HG03135 (cell line): Measurements from ENCODE around the gene AKT1.

Experiments used
- ATAC-seq: cut with Tn5 transposase; IDR thresholded peaks from one replicate; pipeline ENCODE4 v1.9.1; 2021; ENCODE audit warnings: mild to moderate bottlenecking, moderate library complexity; ENCODE audit not compliant: unreplicated experiment

The AKT1 gene

DNA sequence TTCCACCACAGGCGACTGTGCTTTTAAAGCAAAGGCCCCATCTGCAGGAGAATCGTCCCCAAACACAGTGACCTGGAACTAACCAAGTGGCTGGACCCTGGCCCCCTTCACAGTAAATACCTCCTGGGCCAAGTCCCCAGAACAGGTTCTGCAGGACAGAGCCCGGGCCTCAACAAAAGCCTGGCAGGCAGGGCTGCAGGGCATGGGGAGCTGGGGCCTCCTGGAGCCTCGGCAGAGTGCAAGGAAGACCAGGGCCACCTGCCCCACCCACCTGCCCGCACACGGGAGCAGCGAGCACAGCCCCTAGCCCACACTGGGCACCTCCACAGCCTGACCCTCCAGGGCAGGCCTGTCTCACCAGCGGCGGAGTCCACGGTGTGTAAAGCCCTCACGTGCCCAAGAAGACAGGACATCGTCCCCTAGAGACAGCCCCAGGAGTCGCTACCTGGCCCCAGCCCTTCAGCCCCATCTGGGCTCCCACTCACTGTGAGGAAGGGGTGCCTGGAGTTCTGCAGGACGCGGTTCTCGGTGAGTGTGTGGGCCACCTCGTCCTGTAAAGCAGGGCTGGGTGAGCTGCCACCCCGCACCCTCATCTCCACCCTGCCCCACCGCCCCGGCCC, 21.0 kb downstream of the AKT1 start:
- ATAC-seq = no peak

DNA sequence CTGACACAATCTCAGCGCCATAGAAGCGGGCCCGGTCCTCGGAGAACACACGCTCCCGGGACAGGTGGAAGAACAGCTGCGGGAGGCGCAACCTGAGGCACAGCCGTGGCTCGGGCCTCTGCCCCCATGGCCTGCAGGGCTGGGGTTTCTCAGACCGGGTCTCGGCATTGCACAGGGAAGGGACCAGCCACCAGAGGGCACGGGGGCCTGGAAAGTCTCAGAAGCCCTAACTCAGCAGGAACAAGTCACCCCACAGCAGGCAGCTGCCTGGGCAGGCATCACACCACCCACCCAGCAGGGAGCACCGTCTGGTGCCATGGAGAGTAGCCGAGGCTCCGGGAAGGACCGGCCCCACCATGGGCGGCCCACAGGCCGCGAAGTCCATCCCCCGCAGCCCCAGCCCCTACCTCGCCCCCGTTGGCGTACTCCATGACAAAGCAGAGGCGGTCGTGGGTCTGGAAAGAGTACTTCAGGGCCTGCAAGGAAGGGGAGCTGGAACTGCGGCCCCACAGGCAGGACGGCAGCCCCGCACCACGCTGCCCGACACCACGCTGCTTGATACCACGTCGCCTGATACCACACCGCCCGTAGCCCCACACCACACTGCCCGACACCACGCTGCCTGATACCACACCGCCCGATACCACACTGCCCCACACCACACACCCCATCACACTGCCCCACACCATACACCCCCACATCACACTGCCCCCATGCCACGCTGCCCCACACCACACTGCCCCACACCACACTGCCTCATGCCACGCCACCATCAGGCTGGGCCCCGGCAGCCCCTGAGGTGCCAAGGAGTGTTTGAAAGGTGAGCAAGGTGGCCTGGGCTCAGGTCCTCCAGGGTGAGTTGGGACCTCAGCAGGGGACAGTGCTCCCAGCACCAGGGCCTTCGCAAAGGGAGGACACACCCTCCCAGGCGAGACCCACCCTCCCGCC, 21.8 kb downstream of the AKT1 start:
- ATAC-seq = no peak

DNA sequence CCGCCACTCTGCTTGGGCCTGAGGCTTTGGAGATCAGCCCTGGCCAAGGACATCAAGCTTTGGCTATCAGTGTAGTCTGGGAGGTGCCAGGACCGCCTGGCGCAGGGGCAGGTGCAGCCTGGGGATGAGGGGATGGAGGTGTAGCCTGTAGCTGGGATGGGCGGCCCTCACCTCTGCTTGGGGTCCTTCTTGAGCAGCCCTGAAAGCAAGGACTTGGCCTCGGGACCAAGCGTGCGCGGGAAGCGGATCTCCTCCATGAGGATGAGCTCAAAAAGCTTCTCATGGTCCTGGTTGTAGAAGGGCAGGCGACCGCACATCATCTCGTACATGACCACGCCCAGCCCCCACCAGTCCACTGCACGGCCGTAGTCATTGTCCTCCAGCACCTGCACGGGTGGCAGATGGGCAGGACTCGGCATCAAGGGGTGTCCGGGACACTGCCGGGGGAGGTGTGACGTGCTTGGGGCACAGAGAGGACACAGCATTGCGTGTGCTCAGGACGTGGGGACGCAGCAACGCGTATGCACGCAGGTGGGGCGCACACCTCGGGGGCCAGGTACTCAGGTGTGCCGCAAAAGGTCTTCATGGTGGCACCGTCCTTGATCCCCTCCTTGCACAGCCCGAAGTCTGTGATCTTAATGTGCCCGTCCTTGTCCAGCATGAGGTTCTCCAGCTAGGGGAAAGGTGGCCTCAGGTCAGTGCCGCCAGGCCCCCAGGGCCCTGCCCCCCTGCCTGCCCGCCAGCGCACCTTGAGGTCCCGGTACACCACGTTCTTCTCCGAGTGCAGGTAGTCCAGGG, 22.6 kb downstream of the AKT1 start:
- ATAC-seq = no peak

DNA sequence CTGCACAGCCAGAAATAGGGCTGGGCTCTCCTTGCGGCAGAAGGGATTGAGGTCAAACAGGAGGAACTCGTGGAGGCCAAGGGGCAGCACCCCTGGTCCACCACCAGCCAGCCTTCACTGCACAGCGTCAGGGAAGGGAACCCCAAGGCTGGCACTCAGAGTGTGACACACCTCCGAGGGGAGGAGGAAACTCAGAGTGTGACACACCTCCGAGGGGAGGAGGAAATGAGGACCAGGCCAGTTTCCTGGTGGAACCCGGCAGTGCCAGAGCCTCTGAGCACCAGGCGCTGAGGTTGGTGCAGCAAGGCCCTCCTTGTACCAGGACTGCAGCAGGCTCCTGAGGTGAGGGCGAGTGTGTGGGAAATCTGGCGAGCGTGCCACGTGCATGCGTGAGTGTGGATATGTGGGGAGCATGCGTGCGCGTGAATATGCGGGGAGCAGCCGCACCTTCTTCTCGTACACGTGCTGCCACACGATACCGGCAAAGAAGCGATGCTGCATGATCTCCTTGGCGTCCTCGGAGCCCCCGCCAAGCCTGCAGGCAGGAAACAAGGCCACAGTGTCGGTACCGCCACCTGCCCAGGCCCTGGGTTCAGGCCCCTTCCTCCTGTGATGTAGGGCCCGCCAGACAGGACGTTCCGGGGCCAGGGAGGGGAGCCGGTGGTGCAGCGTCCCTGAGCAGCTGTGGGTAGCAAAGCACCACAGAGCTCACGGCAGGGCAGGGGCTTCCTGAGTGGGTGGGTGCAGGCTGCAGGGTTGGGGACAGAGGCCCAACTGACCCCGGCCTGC, 23.4 kb downstream of the AKT1 start:
- no peak for ATAC-seq

DNA sequence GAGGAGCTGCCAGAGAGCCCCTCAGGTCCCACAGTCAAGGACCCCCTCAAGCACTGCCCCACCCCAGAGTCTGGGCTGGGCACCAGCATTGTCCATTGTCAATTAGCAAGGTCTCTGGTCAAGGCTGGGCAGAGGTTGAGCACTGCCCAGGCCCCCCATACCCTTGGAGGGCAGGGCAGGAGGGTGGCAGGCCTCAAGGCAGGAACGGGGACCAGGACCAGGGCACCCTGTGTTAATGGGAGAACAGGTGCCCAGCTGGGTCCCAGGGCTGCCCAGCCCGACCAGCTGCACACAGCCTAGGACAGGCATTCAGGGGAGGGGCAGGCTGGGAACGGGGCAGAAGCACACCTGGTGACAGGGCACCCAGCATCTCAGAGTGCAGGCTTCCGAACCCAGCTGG, 24.2 kb downstream of the AKT1 start:
- no peak for ATAC-seq

DNA sequence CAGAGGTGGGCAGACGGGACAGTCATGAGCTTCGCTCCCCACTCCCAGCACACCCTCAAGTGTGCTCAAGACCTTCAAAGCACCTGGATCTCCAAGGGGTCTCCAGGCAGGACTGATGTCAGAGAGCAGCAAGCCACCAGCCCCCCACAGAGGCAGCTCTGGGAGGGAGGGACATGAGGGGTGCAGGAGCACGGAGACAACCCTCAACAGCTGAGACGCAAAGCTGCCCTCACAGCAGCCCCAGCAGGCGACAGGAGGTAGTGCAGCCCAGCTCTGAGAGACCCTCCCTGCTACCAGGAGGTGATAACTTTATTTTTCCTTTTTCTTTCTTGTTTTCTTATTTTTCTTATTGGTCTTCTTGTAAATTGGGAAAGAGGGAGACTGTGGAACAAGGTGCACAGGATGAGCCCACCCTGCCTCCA, 24.7 kb downstream of the AKT1 start:
- no peak for ATAC-seq

DNA sequence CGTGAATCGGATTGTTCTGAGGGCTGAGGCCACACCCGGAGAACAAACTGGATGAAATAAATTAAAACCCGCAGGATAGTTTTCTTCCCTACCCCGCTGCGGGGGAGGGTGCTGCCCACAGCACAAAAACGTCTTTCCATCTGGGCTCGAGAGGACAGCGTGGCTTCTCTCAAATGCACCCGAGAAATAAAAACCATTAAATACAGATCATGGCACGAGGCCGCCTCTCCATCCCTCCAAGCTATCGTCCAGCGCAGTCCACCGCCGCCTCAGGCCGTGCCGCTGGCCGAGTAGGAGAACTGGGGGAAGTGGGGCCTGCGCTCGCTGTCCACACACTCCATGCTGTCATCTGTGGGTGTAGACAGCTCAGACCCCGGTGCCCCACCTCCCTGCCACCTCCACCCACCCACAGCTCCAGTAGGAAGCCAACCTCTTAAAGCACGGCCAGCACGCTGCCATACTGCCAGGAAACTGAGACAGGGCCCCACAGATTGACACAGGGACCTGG, 25.4 kb downstream of the AKT1 start:
- ATAC-seq = no peak

DNA sequence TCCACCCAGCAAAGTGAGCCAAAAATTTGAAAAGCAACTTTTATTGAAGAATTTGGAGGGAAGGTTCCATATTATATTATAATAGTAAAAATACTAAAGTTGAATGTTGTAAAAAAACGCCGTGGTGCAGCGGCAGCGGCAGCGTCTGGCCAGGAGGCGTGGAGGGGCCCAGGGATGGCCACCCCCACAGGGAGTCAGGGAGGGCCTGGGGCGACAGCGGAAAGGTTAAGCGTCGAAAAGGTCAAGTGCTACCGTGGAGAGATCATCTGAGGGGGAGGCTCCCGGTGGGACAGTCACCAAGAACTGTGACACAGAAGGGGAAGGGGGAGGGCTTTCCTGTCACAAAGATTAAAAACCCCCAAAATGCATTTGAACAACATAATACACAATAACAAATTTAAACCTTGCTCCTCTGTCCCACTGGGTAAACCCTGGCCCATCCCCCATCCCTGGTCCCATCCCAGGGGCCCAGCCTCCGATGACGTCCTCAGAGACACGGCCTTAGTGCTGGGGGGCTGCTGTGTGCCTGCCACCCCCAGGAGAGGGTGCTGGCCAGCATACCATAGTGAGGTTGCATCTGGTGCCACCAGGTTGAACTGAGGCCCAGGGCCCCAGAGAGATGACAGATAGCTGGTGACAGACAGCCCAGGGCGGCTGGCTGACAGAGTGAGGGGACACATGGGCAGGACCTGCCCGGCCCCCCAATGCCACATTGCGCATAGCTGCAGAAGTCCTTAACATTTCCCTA, 26.1 kb downstream of the AKT1 start:
- ATAC-seq = no peak

DNA sequence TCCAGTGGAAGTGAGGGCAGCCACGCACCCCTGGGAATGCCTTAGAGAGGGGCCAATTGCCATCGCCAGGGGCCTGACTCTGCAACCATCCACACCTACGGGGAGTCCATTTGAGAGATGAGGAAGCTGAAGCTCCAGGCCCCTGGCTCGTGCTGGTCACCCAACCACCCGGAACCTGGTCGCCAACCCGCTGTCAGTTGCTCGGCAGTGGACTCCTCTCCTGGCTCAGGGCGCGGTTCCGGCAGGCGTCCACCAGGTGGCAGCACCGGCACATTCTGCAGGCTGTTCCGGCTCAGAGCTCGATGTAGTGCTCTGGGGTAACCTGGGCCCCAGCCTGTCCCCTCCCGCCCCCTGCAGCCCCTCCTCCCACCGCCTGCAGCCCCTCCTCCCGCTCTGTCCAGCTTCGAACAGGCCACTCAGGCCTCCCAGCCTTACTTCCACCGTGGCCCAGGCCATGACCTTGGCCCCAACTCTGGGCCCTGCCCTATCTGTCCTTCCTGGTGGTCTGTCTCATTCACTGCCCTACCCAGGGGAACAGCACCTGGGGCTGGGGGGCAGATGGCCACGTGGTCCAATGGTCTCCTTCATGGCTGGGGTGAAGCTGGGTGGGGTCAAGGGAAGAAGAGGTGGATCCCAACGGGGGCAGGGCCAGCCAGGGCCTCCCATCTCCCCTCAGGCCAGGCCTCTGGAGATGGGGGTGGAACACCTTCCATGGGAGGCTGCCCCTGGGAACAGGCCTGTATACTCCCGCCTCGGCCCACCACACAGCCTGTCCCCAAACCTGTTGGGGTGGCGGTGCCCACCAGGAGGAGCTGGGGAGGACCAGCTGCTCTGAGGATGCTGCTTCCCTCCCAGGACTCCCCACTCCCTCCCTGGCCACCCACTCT, 26.9 kb downstream of the AKT1 start:
- ATAC-seq = peak; percentile 83

DNA sequence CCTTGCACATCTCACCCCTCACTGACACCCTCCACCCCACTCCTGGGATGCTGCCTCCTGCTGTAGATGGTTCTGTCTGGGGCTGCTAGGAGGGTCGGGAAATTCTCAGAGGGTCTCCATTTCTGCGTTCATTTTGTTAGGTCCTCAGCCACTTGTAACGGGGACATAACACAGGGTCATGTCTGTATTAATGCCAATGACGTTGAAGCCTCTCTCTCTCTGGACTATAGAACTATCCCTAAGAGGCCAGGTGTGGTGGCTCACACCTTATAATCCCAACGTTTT, 28.0 kb downstream of the AKT1 start:
- no peak for ATAC-seq

DNA sequence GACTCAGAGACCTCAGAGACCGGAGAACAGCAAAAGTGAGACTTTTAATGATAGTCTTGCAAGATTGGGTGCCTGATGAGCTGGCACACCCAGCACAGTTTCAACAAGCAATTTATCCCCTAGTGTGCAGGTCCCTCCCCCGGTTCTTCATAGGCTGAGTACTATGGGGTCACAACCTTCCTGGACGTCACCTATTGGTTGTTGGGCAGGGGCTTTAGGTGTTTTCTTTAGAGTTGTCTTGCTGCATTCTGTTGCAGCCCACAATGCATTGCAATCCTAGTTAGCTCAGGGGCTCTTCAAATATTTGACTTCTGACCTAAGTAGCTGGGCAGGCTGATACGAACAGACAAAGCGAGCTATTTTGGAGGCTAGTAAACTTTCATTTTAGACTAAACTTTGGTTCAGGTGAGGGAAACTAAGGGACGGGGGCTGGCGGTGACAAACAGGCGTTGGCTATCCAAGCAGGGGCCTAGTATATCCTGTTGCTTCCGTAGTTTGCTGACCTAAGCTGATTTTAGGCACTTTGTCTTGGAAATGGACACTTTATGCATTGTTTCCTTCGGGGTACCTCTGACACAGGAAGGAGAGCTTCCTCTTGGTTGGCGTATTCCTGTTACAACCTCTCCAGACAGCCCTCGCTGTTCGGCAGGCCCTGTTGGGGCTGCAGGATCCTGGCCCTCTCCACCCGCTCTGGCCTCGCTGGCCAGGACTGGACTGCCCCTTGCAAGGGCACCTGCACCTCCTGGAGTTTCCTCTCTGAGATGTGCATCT, 28.5 kb downstream of the AKT1 start:
- ATAC-seq = no peak

DNA sequence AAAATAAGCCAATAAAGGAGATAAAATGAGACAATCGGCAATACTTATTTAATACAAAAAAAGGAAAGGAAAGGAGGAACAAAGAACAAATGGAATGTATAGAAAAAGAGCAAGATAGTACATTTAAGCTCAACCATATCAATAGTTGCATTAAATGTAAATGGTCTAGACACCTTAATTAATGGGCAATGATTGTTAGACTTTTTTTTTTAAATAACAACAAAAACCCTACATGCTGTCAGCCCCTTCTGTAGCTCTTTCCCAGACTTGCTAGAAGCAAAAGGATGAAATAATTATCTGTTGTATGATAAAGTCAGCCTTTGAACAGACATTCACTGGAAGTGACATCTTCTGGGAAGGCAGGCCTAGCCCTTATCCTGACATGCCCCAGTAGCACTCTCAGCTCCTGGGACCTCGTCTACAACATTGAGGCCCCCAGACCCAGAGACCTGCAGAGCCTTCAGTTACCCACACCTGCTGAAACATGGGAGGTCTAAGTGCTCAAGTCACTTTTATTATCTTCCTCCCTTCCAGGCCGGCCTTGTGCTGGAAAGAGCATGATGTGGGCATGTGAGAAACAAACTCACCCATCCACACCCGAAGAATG, 29.2 kb downstream of the AKT1 start:
- no peak for ATAC-seq

DNA sequence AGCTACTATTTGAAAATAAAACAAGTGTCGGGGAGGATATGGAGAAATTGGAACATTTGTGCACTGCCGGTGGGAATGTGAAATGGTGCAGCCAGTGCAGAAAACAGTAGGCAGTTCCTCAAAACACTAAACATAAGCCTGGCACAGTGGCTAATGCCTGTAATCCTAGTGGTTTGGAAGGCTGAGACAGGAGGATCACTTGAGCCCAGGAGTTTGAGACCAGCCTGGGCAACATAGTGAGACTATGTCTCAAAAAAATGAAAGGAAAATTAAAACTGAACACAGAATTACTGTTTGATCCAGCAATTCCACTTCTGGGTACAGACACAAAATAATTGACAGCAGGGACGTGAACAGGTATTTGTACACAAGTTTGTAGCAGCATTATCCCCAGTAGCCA, 30.0 kb downstream of the AKT1 start:
- ATAC-seq = no peak

DNA sequence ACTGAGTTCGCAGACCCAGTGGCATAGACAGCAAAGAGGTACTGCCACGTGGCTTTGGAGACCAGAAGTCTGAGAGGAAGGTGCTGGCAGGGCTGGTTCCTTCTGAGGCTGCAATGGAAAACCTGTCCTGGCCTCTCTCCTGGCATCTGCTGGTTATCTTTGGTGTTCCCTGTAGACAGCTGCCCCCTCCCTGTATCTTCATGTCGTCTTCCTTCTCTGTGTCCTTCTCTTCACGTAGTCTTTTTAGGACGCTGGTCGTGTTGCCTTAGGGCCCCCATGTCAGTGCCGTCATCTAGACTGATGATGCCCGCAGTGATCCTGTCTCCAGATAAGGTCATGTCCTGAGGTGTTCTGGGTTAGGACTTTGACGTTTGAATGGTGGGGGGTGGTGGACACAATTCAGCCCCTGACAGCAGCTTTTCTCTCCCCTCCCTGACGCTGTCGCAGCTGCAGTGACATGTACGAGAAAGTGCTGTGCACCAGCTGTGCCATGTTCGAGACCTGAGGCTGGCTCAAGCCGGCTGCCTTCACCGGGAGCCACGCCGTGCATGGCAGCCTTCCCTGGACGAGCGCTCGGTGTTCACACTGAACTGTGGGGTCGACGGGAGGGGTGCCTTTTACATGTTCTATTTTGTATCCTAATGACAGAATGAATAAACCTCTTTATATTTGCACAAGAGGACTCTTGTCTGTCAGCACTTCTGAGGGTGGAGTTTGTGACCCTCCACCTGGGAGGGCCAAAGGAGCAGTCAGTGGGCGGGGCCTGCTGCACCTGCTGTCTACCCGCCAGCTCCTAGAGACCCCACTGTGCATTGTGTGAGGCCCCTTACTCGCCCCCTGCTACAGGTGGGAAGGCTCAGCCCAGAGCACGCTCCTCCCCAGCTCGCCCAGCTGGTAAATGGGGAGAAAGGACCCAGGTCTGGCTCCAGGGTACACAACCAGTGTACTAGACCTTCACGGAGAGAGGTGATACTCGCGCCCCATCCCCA, 36.3 kb downstream of the AKT1 start:
- no peak for ATAC-seq

DNA sequence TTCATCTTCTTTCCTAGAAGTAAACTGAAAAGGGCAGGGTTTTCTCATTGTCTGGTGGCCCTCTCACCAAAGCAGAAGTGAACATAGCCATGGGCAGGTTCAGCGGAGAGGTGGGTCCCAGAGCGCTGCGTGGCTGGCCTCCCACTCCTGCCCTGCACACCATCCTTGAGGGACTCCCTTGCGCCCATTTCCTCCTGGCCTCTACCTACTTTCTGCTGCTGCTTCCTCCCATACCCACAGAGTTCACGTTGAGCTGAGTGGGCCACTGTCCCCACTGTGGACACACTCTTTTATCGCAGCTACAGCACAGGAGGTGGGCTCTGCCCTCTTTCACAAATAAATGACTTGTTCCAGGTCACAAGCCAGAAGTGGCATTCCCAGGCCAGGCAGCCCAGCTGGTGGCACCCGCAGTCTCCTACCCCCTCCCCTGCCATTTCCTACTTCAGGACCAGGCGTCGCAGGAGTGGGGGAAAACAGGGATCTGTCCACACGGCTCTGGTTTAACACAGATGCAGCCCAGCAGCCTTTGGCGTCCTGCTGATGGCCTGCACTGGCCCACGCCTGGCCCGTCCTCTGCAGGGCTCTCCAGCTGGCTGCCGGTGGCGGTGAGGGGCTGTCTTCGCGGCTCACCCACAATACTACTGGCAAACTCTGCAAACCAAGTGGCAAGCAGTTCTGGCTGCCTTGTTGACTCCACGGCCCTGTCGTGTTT, 37.7 kb downstream of the AKT1 start:
- no peak for ATAC-seq

DNA sequence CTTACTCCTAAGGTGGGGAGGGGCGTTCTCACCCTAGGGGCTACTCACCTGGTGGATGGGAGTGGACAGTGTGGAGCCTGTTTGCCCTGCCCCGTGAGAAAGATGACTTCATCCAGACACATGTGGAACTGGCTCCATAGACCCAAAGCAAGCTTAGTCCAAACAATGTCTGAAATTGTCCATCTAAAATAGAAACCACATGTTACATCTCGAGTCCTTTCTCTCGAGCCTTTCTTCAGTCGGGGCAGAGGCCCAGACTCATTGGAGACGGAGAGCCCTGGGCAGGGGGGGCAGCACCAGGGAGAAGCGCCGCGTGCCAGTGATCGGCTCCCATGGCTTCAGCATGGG, 38.3 kb downstream of the AKT1 start:
- ATAC-seq = no peak
